NCI-H446 treated with DMSO at 0.1 percent for 48 hours (cell line): Measurements from ENCODE around the gene TNFRSF8.
A peak's percentile ranks its signal among the peaks of the same experiment; 100 is the strongest.
"Not testable (repeated sequence)": the region's sequence is repeated elsewhere in the genome, so short reads cannot be mapped to it uniquely, and the experiment has no call there.

Experiments
- DNase-seq: peaks from one replicate; lab custom pipeline; 2025; lab: John Stamatoyannopoulos, UW

The TNFRSF8 gene

DNA sequence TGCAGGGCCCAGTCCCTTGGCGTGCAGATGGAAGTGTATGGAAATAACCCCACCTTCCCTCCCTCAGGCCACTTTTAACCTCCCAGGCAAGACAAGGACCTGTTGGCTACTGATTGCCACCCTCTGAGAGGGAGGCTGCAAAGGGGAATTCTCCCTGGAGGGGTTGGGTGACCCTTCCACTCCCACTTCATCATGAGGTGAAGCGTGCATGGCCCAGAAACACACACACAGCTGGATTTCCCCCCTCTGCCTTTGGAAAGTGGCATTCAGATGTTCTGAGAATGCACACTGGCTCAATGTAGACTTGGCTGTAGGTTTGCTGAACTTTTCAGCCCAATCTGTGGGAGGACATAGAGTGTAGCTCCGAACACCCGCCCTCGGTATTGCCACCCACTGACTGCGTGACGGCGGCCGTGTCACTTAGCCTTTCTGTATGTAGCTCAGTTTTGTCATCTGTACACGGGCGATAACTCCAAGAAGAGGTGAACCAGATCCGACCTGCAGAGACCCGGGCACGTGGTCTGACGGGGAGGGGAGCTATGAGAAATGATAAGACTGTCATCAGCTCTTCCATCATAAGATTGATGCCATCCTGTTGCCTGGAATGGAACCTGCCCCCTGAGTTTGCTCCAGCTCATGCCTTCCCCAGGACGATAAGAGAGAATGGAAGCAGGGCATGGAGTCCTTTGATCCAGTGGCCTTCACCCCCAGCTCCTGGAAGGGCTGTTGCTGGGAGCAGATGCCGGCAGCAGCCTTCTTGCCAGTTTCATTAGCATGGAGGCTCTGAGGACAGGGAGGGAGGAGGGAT, 24.5 kb upstream of the TNFRSF8 start:
- no peak for DNase-seq

DNA sequence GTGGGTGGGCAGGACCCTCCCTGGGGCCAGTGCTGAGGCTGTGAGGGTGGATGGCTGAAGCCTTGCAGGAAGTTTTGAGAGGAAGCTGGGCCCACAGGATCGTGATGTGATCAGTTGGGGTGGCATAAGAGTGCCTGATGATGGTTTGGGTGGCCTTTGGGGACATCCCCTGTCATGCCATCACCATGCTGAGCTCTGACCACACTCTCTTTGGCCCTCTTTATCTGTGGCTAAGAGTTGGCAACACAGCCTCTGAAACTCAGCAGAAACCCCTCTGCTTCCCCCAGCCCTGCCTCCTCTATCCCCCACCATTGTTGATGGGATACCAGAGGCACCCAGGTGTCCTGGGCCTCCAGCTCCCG, 24.0 kb upstream of the TNFRSF8 start:
- DNase-seq, result no peak

DNA sequence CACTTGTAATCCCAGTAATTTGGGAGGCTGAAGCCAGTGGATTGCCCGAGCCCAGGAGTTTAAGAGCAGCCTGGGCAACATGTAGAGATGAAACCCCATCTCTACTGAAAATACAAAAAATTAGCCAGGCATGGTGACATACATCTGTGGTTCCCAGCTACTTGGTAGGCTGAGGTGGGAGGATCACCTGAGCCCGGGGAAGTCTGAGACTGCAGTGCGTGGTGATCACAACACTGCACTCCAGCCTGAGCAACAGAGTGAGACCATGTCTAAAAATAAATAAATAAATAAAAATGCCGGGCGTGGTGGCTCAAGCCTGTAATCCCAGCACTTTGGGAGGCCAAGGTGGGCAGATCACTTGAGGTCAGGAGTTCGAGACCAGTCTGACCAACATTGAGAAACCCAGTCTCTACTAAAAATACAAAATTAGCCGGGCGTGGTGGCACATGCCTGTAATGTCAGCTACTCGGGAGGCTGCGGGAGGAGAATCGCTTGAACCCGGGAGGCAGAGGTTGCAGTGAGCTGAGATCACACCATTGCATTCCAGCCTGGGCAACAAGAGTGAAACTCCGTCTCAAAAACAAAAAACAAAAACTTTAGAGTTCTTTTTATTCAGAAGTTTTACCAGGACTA, 23.2 kb upstream of the TNFRSF8 start:
- not testable (repeated sequence) for DNase-seq

DNA sequence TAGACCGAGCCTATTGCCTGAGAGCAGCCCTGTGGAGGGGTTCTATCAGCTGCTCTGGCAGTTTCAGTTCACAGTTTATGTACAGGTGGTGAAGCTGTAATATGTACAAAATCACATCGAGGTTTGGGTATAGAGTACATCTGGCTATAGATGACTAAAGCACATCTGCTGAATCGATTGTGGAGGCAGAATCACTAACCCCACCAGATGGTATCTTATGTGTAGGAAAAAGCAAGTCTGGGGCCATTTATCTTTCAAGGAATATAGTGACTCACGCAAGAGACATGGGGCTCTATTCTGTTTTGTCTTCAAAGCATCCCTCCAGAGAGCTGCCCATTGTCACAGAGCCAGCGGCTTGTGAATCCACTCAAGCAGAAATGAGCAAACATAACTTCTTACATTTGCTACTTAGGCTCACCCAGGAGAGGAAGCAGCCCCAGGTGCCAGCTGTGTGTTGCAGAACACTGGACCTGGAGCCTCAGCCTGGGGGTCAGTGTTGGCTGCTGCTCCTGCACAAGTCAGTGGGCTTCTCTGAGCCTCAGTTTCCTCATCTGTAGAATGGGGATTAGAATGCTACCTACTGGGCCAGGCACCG, 22.5 kb upstream of the TNFRSF8 start:
- DNase-seq, result peak; percentile 88

DNA sequence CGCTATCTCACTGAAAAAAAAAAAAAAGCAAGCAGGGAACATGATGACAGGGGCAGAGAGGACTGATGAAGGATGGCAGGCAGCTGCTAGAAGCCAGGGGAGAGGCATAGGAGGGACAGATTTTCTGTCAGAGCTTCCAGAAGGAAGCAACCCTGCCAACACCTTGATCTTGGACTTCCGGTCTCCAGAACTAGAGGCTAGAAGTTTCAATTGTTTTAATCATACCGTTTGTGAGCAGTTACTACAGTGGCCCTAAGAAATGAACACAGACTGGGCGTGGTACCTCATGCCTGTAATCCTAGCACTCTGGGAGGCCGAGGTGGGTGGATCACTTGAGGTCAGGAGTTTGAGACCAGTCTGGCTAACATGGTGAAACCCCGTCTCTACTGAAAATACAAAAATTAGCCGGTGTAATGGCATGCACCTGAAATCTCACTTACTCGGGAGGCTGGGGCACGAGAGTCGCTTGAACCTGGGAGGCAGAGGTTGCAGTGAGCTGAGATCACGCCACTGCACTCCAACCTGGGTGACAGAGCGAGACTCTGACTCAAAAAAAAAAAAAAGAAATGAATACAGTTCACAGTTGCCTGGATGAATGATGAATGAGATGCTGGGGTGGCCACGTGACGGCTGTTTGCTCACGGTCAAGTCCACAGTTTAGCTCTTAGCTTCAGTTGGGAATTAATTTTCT, 18.8 kb upstream of the TNFRSF8 start:
- DNase-seq, result not testable (repeated sequence)

DNA sequence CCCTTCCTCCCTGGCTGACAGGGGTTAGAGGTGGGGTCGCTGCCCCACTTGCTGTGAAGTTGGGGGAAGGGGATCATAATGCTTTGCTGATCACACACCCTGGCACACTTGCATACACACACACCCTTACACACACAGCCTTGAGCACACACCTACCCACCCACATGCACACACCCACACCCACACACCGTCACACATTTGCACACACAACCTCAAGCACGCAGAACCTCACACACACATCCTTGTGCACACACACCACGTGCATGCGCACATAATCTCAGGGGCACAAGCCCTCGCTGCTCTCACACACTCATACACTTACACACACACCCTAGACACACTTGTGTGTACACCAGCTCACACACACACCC, 16.4 kb upstream of the TNFRSF8 start:
- no peak for DNase-seq

DNA sequence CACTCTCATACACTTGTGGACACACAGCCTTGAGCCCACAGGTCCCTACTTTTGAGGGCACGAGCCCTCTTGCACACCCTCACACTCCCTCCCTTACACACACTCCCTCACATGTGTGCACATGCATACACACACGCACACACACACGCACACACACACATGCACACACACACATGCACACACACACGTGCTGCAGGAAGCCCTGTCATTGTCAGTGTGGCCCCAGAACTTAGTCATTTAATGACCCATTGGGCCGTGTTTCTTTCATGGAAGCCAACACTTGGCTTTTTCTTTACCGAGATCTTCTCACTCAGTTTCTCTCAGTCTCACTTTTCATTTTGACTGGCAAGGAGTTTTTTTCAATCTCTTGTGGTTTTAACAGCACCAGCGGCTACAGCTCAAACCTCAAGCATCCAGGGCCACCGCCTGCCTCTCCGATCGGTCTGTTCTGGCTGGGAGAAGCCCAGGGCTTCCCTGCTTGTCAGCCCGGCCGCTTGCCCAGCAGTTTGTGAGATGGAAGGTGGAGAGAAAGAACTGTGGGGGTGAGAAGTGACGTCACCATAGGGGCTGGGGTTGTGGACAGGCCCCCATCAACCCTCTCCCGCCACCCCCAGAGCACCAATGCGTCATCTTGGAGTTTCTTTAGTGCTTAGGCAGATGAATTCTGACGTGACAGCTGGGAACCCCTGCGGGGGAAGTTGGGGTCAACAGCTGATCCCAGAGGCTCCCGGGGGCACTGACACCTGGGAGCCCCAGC, 15.8 kb upstream of the TNFRSF8 start:
- no peak for DNase-seq

DNA sequence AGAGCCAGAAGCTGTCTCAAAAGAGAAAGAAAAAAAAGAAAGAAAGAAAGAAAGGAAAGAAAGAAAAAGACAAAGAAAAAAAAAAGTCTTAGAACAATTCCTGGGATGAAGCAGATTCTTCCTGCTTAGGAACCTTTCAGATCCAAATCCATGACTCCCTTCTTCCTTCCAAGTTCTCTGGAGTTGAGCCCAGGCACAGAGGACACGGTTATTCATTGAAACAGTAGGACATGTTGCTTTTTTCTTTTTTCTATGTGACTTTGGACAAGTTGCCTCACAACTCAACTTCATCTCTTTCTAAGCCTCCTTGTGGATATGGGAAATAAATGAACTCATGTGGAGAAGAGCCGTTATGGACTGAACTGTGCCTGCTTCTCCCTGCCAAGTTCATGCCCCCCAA, 14.7 kb upstream of the TNFRSF8 start:
- DNase-seq, result no peak

DNA sequence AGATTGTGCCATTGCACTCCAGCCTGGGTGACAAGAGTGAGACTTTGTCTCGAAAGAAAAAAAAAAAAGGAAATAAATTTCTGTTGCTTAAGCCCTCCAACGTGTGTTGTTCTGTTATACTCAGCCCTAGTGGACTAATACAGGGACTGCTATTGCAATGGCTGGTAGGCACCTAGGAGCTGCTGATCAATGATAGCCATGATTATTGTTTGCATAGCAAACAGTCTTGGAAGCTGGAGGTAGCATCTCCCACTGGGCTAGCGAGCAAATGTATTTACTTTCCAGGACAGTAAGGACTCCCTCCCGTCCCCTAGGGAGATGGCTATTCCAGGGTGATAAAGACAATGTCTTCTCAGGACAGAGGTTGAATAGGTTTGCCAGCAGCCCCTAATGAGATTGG, 13.5 kb upstream of the TNFRSF8 start:
- no peak for DNase-seq

DNA sequence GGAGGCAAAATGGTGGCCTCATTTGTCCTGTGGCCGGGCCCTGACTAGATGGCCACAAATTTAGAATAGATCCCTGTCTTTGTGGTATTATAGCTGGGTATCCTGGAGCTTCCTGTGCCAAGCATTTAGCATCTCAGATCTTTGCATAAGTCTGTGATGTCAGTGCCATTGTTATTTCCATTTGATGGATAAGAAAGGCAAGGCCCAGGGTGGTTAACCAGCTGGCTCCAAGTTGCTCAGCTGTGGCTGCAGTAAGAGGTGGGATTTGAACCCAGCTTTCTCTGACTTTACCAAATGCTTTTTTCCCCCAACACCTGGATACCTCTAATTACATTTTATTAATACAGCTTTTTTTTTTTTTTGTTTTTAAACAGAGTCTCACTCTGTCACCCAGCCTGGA, 11.7 kb upstream of the TNFRSF8 start:
- DNase-seq, result no peak

DNA sequence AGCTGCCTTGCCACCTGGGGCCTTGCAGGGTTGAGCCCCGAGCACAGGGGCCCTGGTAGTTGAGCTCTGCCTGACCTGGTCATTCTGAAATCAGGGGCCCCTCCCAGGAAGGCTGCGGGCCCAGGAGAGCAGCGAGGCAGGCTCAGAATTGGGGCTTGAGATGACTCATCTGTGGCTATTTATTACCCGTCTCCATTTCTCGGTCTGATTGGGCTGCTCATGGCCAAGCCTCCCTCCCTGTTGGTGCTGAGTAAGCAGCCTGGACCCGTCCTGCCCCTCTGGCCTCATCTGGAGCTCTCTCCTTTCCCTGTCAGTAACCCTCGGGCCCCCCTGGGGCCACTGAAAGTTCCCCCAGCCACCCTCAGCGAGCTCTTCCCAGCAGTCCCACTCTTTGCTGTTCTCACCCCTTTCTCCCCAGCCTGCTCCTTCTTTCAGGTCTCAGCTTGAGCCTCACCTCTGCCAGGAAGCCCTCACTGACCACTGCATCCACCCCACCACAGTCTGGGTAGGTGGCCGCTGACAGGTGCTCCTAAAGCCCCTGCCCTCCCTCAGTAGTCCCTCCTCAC, 11.0 kb upstream of the TNFRSF8 start:
- peak; percentile 39 for DNase-seq

DNA sequence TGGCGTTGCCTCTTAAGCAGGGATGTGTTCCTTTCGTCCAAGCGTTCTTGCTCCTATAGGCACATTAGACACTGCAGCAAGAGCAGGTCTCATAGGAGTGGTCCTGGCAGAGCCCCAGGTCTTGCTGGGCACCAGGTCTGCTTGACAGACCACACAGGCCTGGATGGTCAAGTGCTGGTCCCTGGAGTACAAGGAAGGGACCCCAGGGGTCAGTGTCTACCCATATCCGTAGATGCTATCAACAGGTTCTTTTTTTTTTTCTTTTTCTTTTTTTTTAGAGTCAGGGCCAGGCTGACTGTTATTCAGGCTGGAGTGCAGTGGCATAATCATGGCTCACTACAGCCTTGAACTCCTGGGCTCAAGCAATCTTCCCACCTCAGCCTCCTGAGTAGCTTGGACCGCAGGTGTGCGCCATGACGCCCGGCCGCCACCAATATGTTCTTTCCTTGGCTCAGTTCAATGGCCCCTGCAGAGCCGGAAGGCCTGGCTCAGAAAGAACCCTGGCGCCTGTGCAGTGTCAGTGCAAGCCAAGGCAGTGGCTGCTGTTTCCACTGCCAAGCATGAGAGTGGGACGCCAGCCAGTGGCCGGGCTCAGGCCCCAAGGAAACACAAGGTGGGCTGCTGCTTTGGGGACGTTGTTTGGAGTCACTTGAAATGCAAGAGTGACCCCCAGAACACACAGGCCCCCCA, 10.0 kb upstream of the TNFRSF8 start:
- peak; percentile 75 for DNase-seq

DNA sequence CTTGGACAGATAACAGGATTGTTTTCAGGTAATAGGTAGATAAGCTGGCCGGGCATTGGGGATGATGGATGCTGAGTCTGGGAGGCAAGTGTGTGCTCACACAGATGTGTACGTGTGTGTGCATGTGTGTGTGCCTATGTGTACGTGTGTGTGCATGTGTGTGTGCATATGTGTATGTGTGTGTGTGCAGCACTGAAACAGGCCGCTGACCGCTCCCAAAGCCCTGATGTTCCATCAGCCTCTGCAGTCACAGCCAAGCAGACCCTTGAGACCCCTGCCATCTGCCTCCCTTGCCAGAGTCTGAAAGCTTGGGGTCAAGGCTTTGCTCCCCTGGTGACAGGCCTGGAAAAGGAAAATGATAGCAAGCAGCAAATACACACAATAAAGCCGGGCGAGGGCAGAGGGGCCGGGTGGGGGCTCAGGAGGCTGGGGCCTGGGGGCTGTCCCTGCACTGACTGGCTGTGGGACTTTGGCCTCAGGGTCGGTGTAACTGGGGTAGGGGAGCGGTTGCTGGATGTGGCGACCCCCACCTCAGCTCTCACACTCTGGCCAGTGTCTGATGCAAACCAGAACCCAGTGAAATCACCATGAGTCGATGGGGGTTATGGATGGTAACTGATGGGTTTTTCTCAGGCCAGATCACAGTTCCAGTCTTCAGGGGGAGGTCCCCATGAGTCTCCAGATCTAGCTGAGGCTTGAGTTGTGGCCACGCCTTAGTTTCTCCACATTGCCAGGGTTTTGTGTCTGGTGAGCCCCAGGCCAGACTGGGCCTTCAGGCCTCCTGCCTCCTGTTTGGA, 9.2 kb upstream of the TNFRSF8 start:
- DNase-seq, result no peak

DNA sequence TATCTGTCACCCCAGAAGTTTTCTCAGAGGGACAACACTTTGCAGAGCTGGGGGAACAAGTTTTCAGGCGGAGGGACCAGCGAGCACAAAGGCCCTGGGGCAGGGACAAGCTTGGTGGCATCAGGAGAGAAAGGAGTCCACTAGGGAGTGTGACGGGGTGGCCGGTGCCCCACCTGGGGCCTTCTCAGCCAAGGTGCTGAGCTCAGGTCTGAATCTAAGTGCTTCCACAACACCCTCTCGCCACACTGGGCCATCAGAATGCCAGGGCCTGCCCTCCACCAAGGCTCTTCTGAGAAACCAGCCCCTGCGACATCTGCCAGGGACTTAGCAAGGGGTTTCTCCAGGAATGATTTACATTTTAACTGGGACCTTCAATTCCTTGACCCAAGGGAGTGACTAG, 7.8 kb upstream of the TNFRSF8 start:
- no peak for DNase-seq

DNA sequence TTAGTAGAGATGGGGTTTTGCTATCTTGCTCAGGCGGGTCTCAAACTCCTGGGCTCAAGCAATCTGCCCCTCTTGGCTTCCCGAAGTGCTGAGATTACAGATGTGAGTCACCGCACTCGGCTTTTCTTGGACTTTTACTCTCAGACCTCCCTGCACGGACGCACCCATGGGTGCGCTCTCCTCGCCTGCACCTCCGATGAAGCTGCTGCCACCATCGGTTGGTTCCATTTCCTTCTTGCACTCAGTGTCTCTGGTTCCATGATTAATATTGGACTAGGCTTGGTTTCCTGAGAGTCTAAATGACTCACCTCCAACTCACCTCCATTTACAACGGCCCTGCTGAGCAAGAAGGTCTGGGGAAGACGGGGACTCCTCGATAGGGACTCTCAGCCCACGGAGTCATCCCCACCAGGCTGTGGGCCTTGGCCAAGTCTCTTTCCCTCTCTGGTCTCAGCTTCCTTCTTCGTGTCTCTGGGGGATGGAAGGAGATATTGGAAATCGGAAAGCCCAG, 6.7 kb upstream of the TNFRSF8 start:
- DNase-seq, result no peak

DNA sequence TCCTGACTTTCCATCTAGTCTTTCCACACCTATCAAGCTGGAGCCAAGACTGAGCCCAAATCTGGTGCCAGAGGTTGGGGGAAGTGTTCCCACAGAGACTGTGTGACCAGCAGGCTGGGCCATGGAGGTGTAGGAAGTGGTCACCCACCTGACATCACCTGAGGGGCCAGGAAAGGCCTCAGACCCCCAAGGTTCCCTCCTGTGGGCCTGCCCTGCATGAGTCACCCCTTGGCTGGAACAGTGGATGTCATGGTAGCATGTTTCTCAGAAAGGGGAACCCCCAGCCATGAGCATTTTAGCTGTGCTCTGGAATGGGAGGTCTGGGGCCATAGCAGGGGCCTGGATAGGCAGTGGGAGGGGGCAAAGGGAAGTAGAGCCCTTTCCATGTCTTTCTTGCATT, 5.7 kb upstream of the TNFRSF8 start:
- DNase-seq, result no peak

DNA sequence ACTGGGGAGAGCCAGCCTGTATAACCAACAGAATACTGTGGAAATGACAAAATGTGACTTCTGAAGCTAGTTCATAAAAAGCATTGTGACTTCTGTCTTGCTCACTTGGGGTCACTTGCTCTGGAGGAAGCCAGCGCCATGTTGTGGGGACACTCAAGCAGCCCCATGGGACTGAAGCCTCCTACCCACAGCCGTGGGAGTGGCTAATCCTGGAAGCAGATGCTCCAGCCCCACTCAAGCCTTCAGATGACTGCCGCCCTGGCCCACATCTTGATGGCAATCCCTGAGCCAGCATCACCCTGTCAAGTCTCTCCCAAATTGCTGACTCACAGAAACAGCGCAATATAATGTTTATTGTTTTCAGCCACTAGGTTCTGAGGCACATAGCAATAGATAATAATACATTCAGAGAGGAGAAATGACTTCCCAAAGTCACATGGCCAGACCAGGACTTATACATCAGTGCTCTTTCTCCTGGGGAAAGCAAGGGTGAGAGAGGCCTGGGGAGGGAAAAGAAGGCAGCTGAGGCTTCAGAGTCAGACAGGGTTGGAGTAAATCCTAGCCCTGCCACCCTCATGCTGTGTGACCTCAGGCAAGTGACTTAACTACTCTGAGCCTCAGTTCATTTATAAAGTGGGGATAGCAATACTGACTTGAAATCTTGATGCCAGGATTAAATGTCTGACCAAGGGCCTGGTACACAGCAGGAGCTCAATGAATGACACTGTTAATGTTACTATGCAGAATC, 5.0 kb upstream of the TNFRSF8 start:
- DNase-seq, result no peak

DNA sequence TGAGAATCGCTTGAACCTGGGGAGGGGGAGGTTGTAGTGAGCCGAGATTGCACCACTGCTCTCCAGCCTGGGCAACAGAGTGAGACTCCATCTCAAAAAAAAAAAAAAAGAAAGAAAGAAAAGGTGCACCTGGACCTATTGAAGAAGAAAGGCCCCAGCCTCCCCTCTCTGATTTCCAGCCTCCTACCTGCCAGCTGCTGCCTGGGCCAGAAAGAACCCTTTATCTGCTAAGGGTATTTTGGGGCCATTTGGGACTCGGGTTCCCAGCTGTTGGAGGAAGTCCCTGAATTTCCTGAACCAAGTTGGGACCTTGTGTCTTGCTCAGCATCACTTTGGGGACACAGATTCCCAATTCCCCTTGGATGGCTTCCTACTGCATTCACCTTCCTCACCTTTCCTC, 3.9 kb upstream of the TNFRSF8 start:
- DNase-seq, result no peak

DNA sequence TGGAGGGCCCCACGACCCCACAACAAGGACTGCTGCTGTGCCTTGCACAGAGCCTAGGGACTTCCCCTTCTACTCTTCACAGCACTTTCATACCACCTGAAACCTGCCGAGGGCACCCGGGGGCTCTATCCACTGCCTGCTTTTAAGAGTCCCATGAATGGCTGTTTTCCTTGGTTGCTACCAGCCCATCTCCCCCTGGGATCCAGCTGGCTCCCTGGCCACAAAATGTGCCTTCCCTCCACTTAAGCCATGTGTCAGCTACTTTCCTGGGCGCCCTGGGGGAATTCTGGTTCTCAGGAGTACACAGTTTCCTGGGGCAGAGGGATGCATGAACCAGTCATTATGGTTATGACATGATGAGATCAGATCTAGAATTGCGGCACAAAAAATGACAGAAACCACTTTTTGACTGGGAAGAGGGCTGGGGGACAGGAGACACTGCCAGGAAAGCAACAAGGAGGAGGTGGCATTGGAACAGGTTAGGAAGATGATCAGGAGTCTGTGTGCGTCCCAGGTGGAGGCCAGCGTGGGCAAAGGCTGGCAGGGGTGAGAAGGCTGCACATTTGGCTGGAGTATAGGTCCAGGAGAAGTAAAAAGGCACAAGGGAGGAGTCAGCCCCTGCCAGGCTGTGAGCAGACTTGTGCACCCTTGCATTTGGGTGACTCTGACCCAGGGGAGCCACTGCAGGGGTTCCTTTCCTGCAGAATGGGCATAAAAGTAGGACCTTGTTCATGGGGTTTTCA, 3.2 kb upstream of the TNFRSF8 start:
- no peak for DNase-seq
